ENCODE results near the gene STAT5B. TPM values are rescaled to one million over a fixed set of nuclear protein-coding genes. Genes with fewer than 3 reads are reported as not detected.

The STAT5B gene
- total and polyA plus RNA-seq, 9 of the 15 experiments (the other 6 are each of a cell fraction or from before 2014, with no cell fraction given): 20.8 to 176 (median 92.4) TPM

- TF ChIP-seq ZFX (CRISPR knock-in tag; IDR thresholded peaks at IDR 0.05) (peak; percentile 74), NCOA1 (IDR thresholded peaks at IDR 0.05; ENCODE audit: low read depth) (peak; percentile 96), PRPF4 (IDR thresholded peaks at IDR 0.05; ENCODE audit: insufficient read depth, low read depth, low read length, poor library complexity, severe bottlenecking) (no peak), SRF (CRISPR knock-in tag; IDR thresholded peaks at IDR 0.05) (no peak), SREBF1 (IDR thresholded peaks at IDR 0.05; ENCODE audit: borderline replicate concordance, low read depth, low read length) (no peak), ZC3H4 (CRISPR knock-in tag; IDR thresholded peaks at IDR 0.05; ENCODE audit: borderline replicate concordance) (no peak), DLX4 (CRISPR knock-in tag; IDR thresholded peaks at IDR 0.05) (no peak), TCF7 (IDR thresholded peaks at IDR 0.05; ENCODE audit: borderline replicate concordance) (no peak), CREBBP (IDR thresholded peaks at IDR 0.05; ENCODE audit: low read depth, low read length) (no peak), NFE2L1 (tag; IDR thresholded peaks at IDR 0.05; ENCODE audit: borderline replicate concordance, low read depth) (no peak), JUNB (CRISPR knock-in tag; conservative IDR thresholded peaks at IDR 0.05) (0 out of 2 replicates have a peak, but pooled peaks have one; percentile 71), ETS2 (tag; IDR thresholded peaks at IDR 0.05; ENCODE audit: borderline replicate concordance, poor library complexity, severe bottlenecking) (no peak), ZNF165 (CRISPR knock-in tag; IDR thresholded peaks at IDR 0.05; ENCODE audit: borderline replicate concordance) (no peak), GATAD2A (IDR thresholded peaks at IDR 0.05) (peak; percentile 73; the same call in 1 of the 2 replicates), PCBP2 (IDR thresholded peaks at IDR 0.05; ENCODE audit: low read depth, low read length, poor library complexity, severe bottlenecking) (no peak), ZNF436 (CRISPR knock-in tag; IDR thresholded peaks at IDR 0.05) (no peak), FOXM1 (IDR thresholded peaks at IDR 0.05; ENCODE audit: low read depth) (peak; percentile 55; the same call in 1 of the 2 replicates), FOXM1 (CRISPR knock-in tag; IDR thresholded peaks at IDR 0.05; ENCODE audit: low read depth) (no peak), ZNF551 (CRISPR knock-in tag; IDR thresholded peaks at IDR 0.05) (no peak)
- TF ChIP-seq, protein P1, sequence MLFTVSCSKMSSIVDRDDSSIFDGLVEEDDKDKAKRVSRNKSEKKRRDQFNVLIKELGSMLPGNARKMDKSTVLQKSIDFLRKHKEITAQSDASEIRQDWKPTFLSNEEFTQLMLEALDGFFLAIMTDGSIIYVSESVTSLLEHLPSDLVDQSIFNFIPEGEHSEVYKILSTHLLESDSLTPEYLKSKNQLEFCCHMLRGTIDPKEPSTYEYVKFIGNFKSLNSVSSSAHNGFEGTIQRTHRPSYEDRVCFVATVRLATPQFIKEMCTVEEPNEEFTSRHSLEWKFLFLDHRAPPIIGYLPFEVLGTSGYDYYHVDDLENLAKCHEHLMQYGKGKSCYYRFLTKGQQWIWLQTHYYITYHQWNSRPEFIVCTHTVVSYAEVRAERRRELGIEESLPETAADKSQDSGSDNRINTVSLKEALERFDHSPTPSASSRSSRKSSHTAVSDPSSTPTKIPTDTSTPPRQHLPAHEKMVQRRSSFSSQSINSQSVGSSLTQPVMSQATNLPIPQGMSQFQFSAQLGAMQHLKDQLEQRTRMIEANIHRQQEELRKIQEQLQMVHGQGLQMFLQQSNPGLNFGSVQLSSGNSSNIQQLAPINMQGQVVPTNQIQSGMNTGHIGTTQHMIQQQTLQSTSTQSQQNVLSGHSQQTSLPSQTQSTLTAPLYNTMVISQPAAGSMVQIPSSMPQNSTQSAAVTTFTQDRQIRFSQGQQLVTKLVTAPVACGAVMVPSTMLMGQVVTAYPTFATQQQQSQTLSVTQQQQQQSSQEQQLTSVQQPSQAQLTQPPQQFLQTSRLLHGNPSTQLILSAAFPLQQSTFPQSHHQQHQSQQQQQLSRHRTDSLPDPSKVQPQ (CRISPR knock-in tag; IDR thresholded peaks at IDR 0.05; ENCODE audit: borderline replicate concordance): no peak
- TF ChIP-seq, protein P2, sequence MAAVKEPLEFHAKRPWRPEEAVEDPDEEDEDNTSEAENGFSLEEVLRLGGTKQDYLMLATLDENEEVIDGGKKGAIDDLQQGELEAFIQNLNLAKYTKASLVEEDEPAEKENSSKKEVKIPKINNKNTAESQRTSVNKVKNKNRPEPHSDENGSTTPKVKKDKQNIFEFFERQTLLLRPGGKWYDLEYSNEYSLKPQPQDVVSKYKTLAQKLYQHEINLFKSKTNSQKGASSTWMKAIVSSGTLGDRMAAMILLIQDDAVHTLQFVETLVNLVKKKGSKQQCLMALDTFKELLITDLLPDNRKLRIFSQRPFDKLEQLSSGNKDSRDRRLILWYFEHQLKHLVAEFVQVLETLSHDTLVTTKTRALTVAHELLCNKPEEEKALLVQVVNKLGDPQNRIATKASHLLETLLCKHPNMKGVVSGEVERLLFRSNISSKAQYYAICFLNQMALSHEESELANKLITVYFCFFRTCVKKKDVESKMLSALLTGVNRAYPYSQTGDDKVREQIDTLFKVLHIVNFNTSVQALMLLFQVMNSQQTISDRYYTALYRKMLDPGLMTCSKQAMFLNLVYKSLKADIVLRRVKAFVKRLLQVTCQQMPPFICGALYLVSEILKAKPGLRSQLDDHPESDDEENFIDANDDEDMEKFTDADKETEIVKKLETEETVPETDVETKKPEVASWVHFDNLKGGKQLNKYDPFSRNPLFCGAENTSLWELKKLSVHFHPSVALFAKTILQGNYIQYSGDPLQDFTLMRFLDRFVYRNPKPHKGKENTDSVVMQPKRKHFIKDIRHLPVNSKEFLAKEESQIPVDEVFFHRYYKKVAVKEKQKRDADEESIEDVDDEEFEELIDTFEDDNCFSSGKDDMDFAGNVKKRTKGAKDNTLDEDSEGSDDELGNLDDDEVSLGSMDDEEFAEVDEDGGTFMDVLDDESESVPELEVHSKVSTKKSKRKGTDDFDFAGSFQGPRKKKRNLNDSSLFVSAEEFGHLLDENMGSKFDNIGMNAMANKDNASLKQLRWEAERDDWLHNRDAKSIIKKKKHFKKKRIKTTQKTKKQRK (IDR thresholded peaks at IDR 0.05; ENCODE audit: borderline replicate concordance, low read depth, low read length): no peak
These were observed 9.0 kb downstream of the STAT5B start (continued) for GRCh38 chr17:42266918-42267766.

Data from K562 (cell line).